Measurements from ENCODE around the gene LY6G6F. TPM values are rescaled to one million over a fixed set of nuclear protein-coding genes. Genes with fewer than 3 reads are reported as not detected.

The LY6G6F gene
- total and polyA plus RNA-seq, 2 of the 13 experiments (the other 11 are each of a cell fraction or from before 2014, with no cell fraction given): not detected

GRCh38 chr6:31729979-31730630 is 23.4 kb downstream of the LY6G6F start (continued):
- TF ChIP-seq HNF1B (CRISPR knock-in tag; IDR thresholded peaks at IDR 0.05) (peak; percentile 86), CEBPB (IDR thresholded peaks at IDR 0.05; ENCODE audit: borderline replicate concordance, low read depth, low read length) (no peak; the same call in 1 of the 2 replicates), ERF (CRISPR knock-in tag; IDR thresholded peaks at IDR 0.05) (peak; percentile 4; the same call in 1 of the 2 replicates), ZNF747 (CRISPR knock-in tag; IDR thresholded peaks at IDR 0.05; ENCODE audit: borderline replicate concordance) (peak; percentile 67; the same call in 1 of the 2 replicates), ATAD3A (CRISPR knock-in tag; IDR thresholded peaks at IDR 0.05) (no peak), MTERF4 (CRISPR knock-in tag; IDR thresholded peaks at IDR 0.05) (0 out of 2 replicates have a peak, but pooled peaks have one; percentile 38), MLLT10 (CRISPR knock-in tag; IDR thresholded peaks at IDR 0.05) (no peak), CBFB (CRISPR knock-in tag; IDR thresholded peaks at IDR 0.05) (no peak), AGO1 (IDR thresholded peaks at IDR 0.05; ENCODE audit: low read depth, low read length, poor library complexity, severe bottlenecking) (peak; percentile 100), MEF2D (CRISPR knock-in tag; IDR thresholded peaks at IDR 0.05) (peak; percentile 66; the same call in 1 of the 2 replicates), ZSCAN31 (CRISPR knock-in tag; IDR thresholded peaks at IDR 0.05; ENCODE audit: low read depth) (no peak; the same call in none of the 2 replicates), ZNF234 (CRISPR knock-in tag; conservative IDR thresholded peaks at IDR 0.05) (peak; percentile 84), ZBTB38 (CRISPR knock-in tag; IDR thresholded peaks at IDR 0.05) (peak; percentile 98), BRD4 (CRISPR knock-in tag; IDR thresholded peaks at IDR 0.05) (no peak; the same call in 1 of the 2 replicates), ZNF597 (CRISPR knock-in tag; IDR thresholded peaks at IDR 0.05) (no peak), ISL2 (CRISPR knock-in tag; IDR thresholded peaks at IDR 0.05) (0 out of 2 replicates have a peak, but pooled peaks have one; percentile 15), ZNF761 (CRISPR knock-in tag; conservative IDR thresholded peaks at IDR 0.05) (0 out of 2 replicates have a peak, but pooled peaks have one; percentile 12), ZNF17 (CRISPR knock-in tag; IDR thresholded peaks at IDR 0.05) (no peak), TOPORS (CRISPR knock-in tag; IDR thresholded peaks at IDR 0.05) (peak; percentile 92), ZNF225 (CRISPR knock-in tag; IDR thresholded peaks at IDR 0.05) (no peak), IKZF4 (CRISPR knock-in tag; IDR thresholded peaks at IDR 0.05; ENCODE audit: borderline replicate concordance, low read depth, not compliant biosample characterization) (no peak), BORCS8-MEF2B (CRISPR knock-in tag; IDR thresholded peaks at IDR 0.05) (peak; percentile 65; the same call in 1 of the 2 replicates), PREB (CRISPR knock-in tag; IDR thresholded peaks at IDR 0.05) (0 out of 2 replicates have a peak, but pooled peaks have one; percentile 21), ZNF205 (CRISPR knock-in tag; IDR thresholded peaks at IDR 0.05) (0 out of 2 replicates have a peak, but pooled peaks have one; percentile 12), NBN (conservative IDR thresholded peaks at IDR 0.05) (no peak)
